Measurements from ENCODE around the gene BCAR3.

BCAR3 gene

GRCh38 chr1:93630168-93630567 is 51.5 kb downstream of the BCAR3 start:
- H3K4me2 ChIP-seq (ENCODE audit: low read length), result no peak overlapping the region
- no peaks in the 10 kb centered on the region for H3K27me3 ChIP-seq (ENCODE audit: control insufficient read depth, insufficient read depth, low read length)
- H3K9me3 ChIP-seq (ENCODE audit: control insufficient read depth, low read length), result no peaks in the 10 kb centered on the region
- no peaks in the 10 kb centered on the region for H3K36me3 ChIP-seq (ENCODE audit: control insufficient read depth, insufficient read depth, low read length)
- no peaks in the 10 kb centered on the region for H3K4me1 ChIP-seq
- no peak for TF ChIP-seq CTCF (IDR thresholded peaks at IDR 0.05)
- no peak overlapping the region for H3K4me3 ChIP-seq (ENCODE audit: low read depth, low read length)
- H2AFZ ChIP-seq, result no peak overlapping the region
- H3K27ac ChIP-seq, result no peak overlapping the region
- no peaks in the 10 kb centered on the region for H3K79me2 ChIP-seq
- no peak overlapping the region for H3K9ac ChIP-seq

GRCh38 chr1:93629101-93630059 is 52.3 kb downstream of the BCAR3 start:
- no peaks in the 10 kb centered on the region for H3K27me3 ChIP-seq (ENCODE audit: control insufficient read depth, insufficient read depth, low read length)
- H3K9me3 ChIP-seq (ENCODE audit: control insufficient read depth, low read length), result no peaks in the 10 kb centered on the region
- no peak overlapping the region for H2AFZ ChIP-seq
- no peaks in the 10 kb centered on the region for H3K36me3 ChIP-seq (ENCODE audit: control insufficient read depth, insufficient read depth, low read length)
- TF ChIP-seq CTCF (IDR thresholded peaks at IDR 0.05), result peak; percentile 70
- no peak overlapping the region for H3K4me3 ChIP-seq (ENCODE audit: low read depth, low read length)
- no peaks in the 10 kb centered on the region for H3K4me1 ChIP-seq
- H3K9ac ChIP-seq, result no peak overlapping the region
- no peaks in the 10 kb centered on the region for H3K79me2 ChIP-seq
- no peak overlapping the region for H3K4me2 ChIP-seq (ENCODE audit: low read length)
- H3K27ac ChIP-seq, result no peak overlapping the region

GRCh38 chr1:93628681-93629080 is 53.0 kb downstream of the BCAR3 start:
- H3K27me3 ChIP-seq (ENCODE audit: control insufficient read depth, insufficient read depth, low read length), result no peaks in the 10 kb centered on the region
- H3K27ac ChIP-seq, result no peak overlapping the region
- no peaks in the 10 kb centered on the region for H3K79me2 ChIP-seq
- no peaks in the 10 kb centered on the region for H3K36me3 ChIP-seq (ENCODE audit: control insufficient read depth, insufficient read depth, low read length)
- no peaks in the 10 kb centered on the region for H3K4me1 ChIP-seq
- no peaks in the 10 kb centered on the region for H3K9me3 ChIP-seq (ENCODE audit: control insufficient read depth, low read length)
- no peak overlapping the region for H2AFZ ChIP-seq
- H3K4me2 ChIP-seq (ENCODE audit: low read length), result no peak overlapping the region
- TF ChIP-seq CTCF (IDR thresholded peaks at IDR 0.05), result no peak
- H3K4me3 ChIP-seq (ENCODE audit: low read depth, low read length), result no peak overlapping the region
- H3K9ac ChIP-seq, result no peak overlapping the region

GRCh38 chr1:93625582-93626327 is 55.9 kb downstream of the BCAR3 start:
- Histone ChIP-seq H3K36me3 (ENCODE audit: control insufficient read depth, insufficient read depth, low read length) (no peaks in the 10 kb centered on the region), H3K4me2 (ENCODE audit: low read length) (no peak overlapping the region), H3K4me3 (ENCODE audit: low read depth, low read length) (no peak overlapping the region), H3K4me1 (no peaks in the 10 kb centered on the region), H2AFZ (no peak overlapping the region), H3K9ac (no peak overlapping the region), H3K9me3 (ENCODE audit: control insufficient read depth, low read length) (no peaks in the 10 kb centered on the region), H3K27ac (no peak overlapping the region), H3K27me3 (ENCODE audit: control insufficient read depth, insufficient read depth, low read length) (no peaks in the 10 kb centered on the region), H3K79me2 (no peaks in the 10 kb centered on the region)
- no peak for TF ChIP-seq CTCF (IDR thresholded peaks at IDR 0.05)
